Heart left ventricle (tissue), 16 donors: ENCODE results near the gene SNX19. TPM values are rescaled to one million over a fixed set of nuclear protein-coding genes. Genes with fewer than 3 reads are reported as not detected.

Source experiments
- ATAC-seq, 4 donors: fragments of 200-7000 bp; cut with Tn5 transposase; one replicate each; pipeline ENCODE4 v1.9.1; 2020 to 2022; ENCODE audit warnings: moderate library complexity in 4 of 4, mild to moderate bottlenecking in 3 of 4, moderate number of reproducible peaks in 1 of 4
- DNase-seq, 5 donors: peaks; one replicate each; pipeline ENCODE4 v3.0.0-alpha.2; 2020
- H3K27ac ChIP-seq, 12 donors: fragments of 200-600 bp; sonication (generic) in 4 of 12; one replicate each; pipeline versions ENCODE4 v1.5.0 to v1.8.0; 2016 to 2022; ENCODE audit warnings: mild to moderate bottlenecking in 2 of 12
- H3K27me3 ChIP-seq, 9 donors: fragments of 200-600 bp; sonication (generic) in 2 of 9; one replicate each; pipeline versions ENCODE4 v1.5.1 to v1.8.0; 2016 to 2022; ENCODE audit warnings: mild to moderate bottlenecking in 3 of 9
- H3K36me3 ChIP-seq, 9 donors: fragments of 200-600 bp; sonication (generic) in 2 of 9; one replicate each; pipeline versions ENCODE4 v1.5.0 to v1.8.0; 2018 to 2022; ENCODE audit warnings: mild to moderate bottlenecking in 2 of 9
- H3K4me1 ChIP-seq, 12 donors: fragments of 200-600 bp; sonication (generic) in 4 of 12; one replicate each; pipeline versions ENCODE4 v1.5.0 to v1.8.0; 2016 to 2022; ENCODE audit warnings: mild to moderate bottlenecking in 3 of 12
- H3K4me3 ChIP-seq, 12 donors: fragments of 200-600 bp; sonication (generic) in 4 of 12; one replicate each; pipeline versions ENCODE4 v1.5.0 to v1.8.0; 2017 to 2022; ENCODE audit warnings: mild to moderate bottlenecking in 9 of 12, moderate library complexity in 4 of 12
- H3K9me3 ChIP-seq, 12 donors: fragments of 200-600 bp; sonication (generic) in 4 of 12; one replicate each; pipeline versions ENCODE4 v1.5.0 to v1.8.0; 2016 to 2022; ENCODE audit warnings: mild to moderate bottlenecking in 1 of 12
- CTCF ChIP-seq, 12 donors: fragments of 200-600 bp; sonication (generic) in 4 of 12; IDR thresholded peaks; one replicate each; pipeline versions ENCODE4 v1.5.0 to v1.8.0; 2018 to 2022; ENCODE audit warnings: antibody characterized with exemption in 12 of 12, mild to moderate bottlenecking in 5 of 12
- POLR2A ChIP-seq, 2 donors: fragments of 450-650 bp; IDR thresholded peaks; one replicate each; pipeline ENCODE4 v1.6.1; 2017; ENCODE audit warnings: antibody characterized with exemption in 2 of 2, mild to moderate bottlenecking in 2 of 2, moderate library complexity in 2 of 2
- WGBS, 4 donors: extraction: QIAGEN DNeasy Blood & Tissue Kit in 2 of 4; methylation state at CpG; one replicate each; pipeline versions ENCODE4 v1.1.5 to v1.1.7; 2013 to 2018; 5-methylcytosine and 5-hydroxymethylcytosine counted together
- intact Hi-C, 10 donors: fragments of 100-400 bp; cut with DNase I; formaldehyde crosslinking; loops; one replicate each; pipeline versions ENCODE4 v1.11.1 to v1.14.2; 2022
- polyA plus RNA-seq, 2 donors: library from polyadenylated mRNA; stranded (reverse); fragments of 200-250 nt; gene quantifications; one replicate each; pipeline ENCODE4 v1.2.3, GENCODE V29; 2013
- total RNA-seq, 9 donors: library from RNA; depleted of rRNA in 2 of 9; stranded (reverse); fragments of >200 nt in 2 of 9; fragmentation: NEBNext Ultra II Directional in 3 of 9; extraction: Animal tissue kit (Norgen Biotek cat#: 25700) in 3 of 9; gene quantifications; one replicate each; pipeline versions ENCODE4 v1.1.0 to v1.2.4, GENCODE V29; 2016 to 2023
- donor health status: ischemic (EF 13 %, LVEDD 7.1; RV severe dilation, severe dysfunction).
- donor health status: healthy with polysubstance abuse.
- donor health status: DM: no; HTN: yes; CAD: no.
- donor health status: DM: no; HTN: no; CAD: no.
- donor health status: ischemic (EF 25% LVEDD 6.9; RV normal size, moderate dysfunction).
- donor health status: ischemic (EF 25% LVEDD 5.7; RV mildly dilated, moderate dysfunction).
- donor health status: healthy.
- donor health status: DM: yes; HTN: yes; CAD: no.
- donor health status: ischemic (EF 35%, LVEDD 5.7; RV mildly dilated, moderate dysfunction).
- donor health status: nonischemic (EF 11% LVEDD 7.7; RV severe dilation, severe dysfunction).
- donor health status: DM: yes; HTN: yes; CAD: no.
- donor health status: PGD.
- donor health status: ischemic (EF 29% LVEDD 5.4; RV normal size, mild dysfunction).
- donor health status: nonischemic (EF 23%, LVEDD 6.1; RV moderate dilation, normal function).

Gene SNX19
- total and polyA plus RNA-seq, 11 donors: 10.8 to 121 (median 57.1) TPM

DNA sequence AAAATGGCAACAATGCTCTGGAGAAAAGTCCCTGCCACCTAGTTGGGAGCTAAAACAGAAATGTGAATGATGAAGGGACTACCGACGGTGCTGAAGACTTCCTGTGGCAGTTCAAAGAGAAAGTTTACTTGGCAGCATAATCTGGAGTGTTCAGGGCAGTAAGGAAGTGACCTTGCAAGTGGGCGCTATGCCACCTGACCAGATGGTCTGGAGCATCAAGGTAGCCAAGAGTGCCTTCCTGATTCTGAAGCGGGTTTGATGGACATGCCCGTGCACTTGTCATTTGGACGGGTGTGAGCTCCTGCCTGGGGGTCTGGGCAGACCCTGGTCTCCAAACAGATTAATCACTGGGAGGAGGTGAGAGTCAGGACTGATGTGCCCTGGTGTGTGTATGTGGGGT lies 1.8 kb upstream of the SNX19 start:
- no peak overlapping the region for H3K4me3 ChIP-seq
- TF ChIP-seq POLR2A (IDR thresholded peaks at IDR 0.05): no peak
- TF ChIP-seq CTCF (IDR thresholded peaks at IDR 0.05): no peak
- no peaks in the 10 kb centered on the region for H3K9me3 ChIP-seq
- no peaks in the 10 kb centered on the region for H3K27me3 ChIP-seq
- DNase-seq (no peak), ATAC-seq (no peak)
- intact Hi-C loops: loop anchor here in 2 of 10 donors (2.0 to 10.0 kb wide), 2 partner anchors 61 to 1023 kb away; partner anchors contain the start of gene NFRKB (in 1 of the 2)
- peaks cover 0 to 32% (median 25%) of the 10 kb centered on the region in 12 donors for H3K4me1 ChIP-seq
- no peak overlapping the region for H3K27ac ChIP-seq
- 68 to 86% (median 82%) methylated on average over 6 of the region's 6 CpGs for WGBS, 4 donors
- peaks cover 0 to 23% (median 15%) of the 10 kb centered on the region in 9 donors for H3K36me3 ChIP-seq

GRCh38 chr11:130916910-130917309 lies 631 bp upstream of the SNX19 start:
- TF ChIP-seq POLR2A (IDR thresholded peaks at IDR 0.05) (no peak), CTCF (IDR thresholded peaks at IDR 0.05) (no peak)
- H3K4me1 ChIP-seq: peaks cover 0 to 42% (median 26%) of the 10 kb centered on the region in 12 donors
- H3K27me3 ChIP-seq: no peaks in the 10 kb centered on the region
- DNase-seq (no peak), ATAC-seq (no peak)
- peak overlapping the region; percentile 59 to 99 (median 94) for H3K4me3 ChIP-seq
- peak overlapping the region in 11 of 12 donors; percentile 53 to 94 (median 86) for H3K27ac ChIP-seq
- H3K36me3 ChIP-seq: peaks cover 0 to 35% (median 26%) of the 10 kb centered on the region in 9 donors
- intact Hi-C loops: loop anchor here in 1 of 10 donors (10.0 kb wide), 1 partner anchor 1022 kb away; the partner anchor contains the start of gene NFRKB
- no peaks in the 10 kb centered on the region for H3K9me3 ChIP-seq
- 60 to 66% (median 62%) methylated on average over 8 of the region's 8 CpGs for WGBS, 4 donors

DNA sequence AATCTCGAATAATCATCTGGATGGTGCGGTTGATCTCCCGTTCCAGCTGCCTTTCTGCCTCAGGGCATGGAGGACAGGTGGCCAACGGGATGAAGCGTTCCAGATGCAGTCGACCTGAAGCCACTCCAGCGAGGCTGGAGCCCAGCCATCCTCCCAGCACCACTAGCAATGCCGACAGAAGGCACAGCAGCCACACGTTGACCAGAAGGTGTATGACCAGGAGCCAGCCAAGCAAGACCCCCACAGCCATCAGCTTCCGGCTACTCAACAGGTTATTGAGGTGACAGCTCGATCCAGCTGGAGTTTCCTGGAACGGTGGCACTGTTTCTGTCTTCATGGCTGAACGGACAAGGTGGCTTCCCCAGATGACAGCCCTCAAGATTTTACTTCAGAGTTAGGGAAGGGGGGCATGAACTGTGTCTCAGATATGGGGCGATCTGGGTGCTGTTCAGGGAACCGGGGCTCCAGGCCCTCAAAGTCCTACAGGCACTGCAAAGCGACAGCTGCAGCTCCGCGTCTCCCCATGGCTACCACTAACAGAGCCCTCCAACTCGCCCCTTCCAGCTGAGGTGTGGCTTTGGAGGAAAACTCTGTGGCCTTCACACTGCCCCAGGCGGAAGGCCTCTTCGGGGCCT lies 559 bp downstream of the SNX19 start:
- TF ChIP-seq POLR2A (IDR thresholded peaks at IDR 0.05): no peak
- TF ChIP-seq CTCF (IDR thresholded peaks at IDR 0.05): no peak
- Histone ChIP-seq H3K36me3 (peaks cover 0 to 46% (median 35%) of the 10 kb centered on the region in 9 donors), H3K27me3 (no peaks in the 10 kb centered on the region), H3K4me3 (peak overlapping the region; percentile 59 to 99 (median 94)), H3K4me1 (peaks cover 0 to 42% (median 26%) of the 10 kb centered on the region in 12 donors), H3K9me3 (no peaks in the 10 kb centered on the region), H3K27ac (peak overlapping the region in 11 of 12 donors; percentile 74 to 94 (median 88))
- peak in 1 of 4 donors; percentile 11 for ATAC-seq
- peak in 1 of 5 donors; percentile 30 for DNase-seq
- intact Hi-C loops: loop anchor here in 1 of 10 donors (10.0 kb wide), 1 partner anchor 1021 kb away; the partner anchor contains the start of gene NFRKB
- WGBS, 4 donors: 28 to 46% (median 31%) methylated on average over 11 to 21 of the region's 21 CpGs

DNA sequence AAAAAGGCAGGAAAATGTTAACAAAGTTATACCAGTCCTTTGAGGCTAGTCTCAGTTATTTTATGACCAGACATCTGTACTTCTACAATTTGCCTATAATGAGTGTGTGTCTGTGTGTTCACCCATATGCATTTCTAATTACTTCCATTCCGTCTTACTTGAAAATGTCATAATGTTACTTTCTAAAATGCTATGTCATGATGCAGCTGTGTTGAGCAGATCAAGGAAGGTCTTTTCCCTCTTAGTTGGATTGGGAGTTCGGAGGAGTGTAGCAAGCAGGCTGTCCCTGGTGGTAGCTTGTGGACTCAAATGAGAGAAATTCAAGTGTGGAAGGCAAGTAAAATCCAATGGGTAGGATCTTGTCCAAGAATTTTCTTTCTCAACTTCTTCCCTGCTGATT lies 3.0 kb downstream of the SNX19 start:
- 80 to 91% (median 84%) methylated on average over 2 of the region's 2 CpGs for WGBS, 4 donors
- H3K36me3 ChIP-seq: peaks cover 0 to 70% (median 59%) of the 10 kb centered on the region in 9 donors

More for the DNA sequence above, 3.0 kb downstream of the SNX19 start:
- Histone ChIP-seq H3K9me3 (no peaks in the 10 kb centered on the region), H3K4me1 (peaks cover 0 to 62% (median 26%) of the 10 kb centered on the region in 12 donors), H3K27ac (no peak overlapping the region), H3K4me3 (no peak overlapping the region), H3K27me3 (no peaks in the 10 kb centered on the region)
- DNase-seq (no peak), ATAC-seq (no peak)
- intact Hi-C loops: loop anchor here in 1 of 10 donors (10.0 kb wide), 1 partner anchor 1018 kb away; the partner anchor contains the start of gene NFRKB
- TF ChIP-seq POLR2A (IDR thresholded peaks at IDR 0.05) (no peak), CTCF (IDR thresholded peaks at IDR 0.05) (no peak)
